Occipital lobe (tissue), 2 donors: Measurements from ENCODE around the gene MACO1. TPM values are rescaled to one million over a fixed set of nuclear protein-coding genes. Genes with fewer than 3 reads are reported as not detected.
"Not testable (repeated sequence)": the region's sequence is repeated elsewhere in the genome, so short reads cannot be mapped to it uniquely, and the experiment has no call there.

Source experiments
- DNase-seq: peaks from one replicate; lab custom pipeline; 2025; lab: John Stamatoyannopoulos, UW
- total RNA-seq: library from RNA; depleted of rRNA; stranded (reverse); fragments of >200 nt; gene quantifications from one replicate; pipeline ENCODE4 v1.2.3, GENCODE V29; 2014

MACO1 gene
- total RNA-seq, 1 donor from 2014 or later, result 93.7 TPM

DNA sequence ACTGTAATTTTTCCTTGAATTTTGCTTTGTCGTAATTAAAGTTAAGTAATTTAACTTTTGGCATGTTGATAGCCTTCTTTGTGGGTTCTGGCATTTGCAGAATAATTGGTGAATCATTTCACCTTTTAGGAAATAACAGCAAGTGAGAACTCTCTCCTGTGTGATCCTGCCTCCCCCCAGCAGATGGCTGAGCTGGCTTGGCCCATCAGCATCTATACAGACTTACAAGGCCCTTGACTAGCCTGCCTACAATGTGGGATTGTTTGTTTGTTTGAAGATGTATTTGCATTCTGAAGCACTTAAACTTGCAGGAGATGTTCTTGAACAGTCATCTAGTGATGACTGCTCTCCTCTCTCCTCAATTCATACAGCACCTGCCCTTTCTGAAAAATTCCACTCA lies 55.9 kb downstream of the MACO1 start:
- DNase-seq, result no peak

DNA sequence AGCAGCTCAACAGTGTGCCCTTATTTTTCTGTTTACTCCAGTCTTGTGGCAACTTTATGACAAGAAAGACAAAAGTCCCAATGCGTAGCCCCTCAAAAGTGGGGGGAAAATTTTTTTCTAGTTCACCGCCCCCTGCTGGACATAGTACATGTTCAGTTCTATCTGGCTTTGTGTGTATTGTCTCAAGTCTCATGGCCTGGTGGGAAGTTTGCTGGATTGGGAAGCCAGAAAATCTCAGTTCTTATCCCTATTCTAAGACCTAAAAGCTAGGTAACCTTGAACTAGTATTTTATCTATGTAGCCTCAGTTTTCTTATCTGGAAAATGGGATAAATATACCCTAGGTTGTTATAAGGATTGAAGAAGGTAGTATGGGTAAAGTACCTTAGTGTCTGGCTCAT lies 56.9 kb downstream of the MACO1 start:
- no peak for DNase-seq

DNA sequence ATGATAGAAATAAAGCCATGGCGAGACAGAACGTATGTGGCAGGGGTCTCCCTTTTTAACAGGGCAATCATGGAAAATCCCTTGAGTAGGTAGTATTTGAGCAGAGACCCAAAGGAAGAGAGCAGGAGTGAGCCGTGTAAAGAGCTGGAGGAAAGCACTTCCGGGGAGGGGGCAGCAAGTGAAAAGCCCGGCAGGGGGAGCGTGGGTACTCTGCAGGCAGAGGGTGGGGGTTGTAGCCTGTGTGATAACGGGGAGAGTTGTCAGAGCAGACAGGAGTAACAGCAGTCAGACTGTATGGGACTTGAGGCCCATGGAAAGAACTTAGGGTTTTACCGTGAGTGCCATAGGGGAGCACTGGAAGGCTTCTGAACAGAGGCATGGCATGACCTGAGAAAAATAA lies 61.6 kb downstream of the MACO1 start:
- DNase-seq, result no peak

DNA sequence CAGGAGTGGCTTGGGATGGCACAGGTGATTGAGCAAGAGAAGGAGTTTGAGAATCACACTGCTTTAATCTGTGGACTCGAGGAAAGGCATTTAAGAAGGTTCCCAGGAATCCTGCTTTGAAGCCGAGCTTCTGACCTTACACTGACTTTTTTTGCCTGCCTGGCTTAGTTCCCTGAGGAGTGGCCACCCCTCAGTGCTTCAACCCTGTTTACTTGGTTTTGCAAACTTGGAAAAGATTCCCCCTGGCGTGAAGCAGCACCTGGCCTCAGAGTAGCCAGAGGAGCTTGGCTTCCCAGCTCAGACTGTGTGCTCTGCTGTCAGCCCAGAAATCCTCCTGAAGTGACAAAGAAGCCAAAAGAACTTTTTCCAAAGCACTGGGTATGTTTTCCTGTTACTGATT lies 64.3 kb downstream of the MACO1 start:
- DNase-seq, result no peak

DNA sequence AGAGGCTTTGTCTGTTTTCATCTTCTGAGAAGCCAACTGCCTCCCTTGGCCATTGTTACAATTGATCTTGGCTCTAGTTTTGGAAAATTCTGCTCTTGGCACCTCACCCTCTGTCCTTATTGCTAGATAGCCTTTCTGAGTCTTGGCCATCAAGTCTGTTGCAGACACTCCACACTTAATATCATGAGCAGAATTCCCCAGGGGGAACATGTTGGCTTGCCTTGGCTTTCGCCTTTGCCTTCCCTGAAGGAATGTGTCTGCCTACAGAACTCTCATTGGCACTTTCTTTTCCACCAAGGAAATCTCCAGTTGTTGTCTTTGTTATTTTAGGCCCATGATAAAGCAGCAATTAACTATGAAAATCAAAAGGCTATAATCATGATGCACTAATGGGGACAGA lies 70.0 kb downstream of the MACO1 start:
- no peak for DNase-seq

DNA sequence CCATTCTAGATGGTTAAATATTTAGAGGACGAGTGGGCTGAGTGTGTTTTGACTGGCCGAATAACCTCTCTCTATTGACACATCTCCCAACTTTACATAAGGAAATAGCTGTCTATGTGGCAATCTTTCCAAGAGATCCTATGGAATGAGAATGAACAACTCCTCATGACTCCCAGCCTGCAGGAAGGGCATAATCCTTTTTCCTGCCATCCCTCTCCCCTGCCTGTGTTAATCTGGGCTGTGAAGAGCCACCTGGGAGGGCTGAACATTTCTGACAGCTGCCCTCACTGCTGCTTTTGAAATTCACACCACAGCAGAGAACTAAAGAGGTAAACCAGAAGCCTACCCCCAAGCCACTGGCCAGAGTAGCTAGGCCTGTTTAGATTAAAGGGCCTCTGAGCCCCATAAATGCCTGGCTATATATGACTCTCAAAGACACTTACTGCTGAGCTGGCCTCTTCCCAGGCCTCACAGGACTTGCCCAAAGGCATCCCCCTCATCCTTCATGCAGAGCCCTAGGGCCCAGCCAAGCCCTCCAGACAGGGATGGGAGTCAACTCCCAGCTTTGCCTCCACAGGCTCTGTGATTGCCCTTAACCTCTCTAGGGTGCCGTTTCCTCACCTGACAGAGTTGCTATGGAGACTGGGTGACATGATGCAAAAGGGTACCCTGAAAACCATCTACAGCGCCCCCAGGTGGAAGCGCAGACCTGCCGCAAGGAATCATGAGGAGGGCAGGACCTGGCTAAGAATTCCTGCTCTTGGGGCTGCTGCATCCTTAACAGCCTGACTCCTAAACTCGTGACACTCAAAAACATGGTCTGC lies 70.8 kb downstream of the MACO1 start:
- DNase-seq, result no peak

DNA sequence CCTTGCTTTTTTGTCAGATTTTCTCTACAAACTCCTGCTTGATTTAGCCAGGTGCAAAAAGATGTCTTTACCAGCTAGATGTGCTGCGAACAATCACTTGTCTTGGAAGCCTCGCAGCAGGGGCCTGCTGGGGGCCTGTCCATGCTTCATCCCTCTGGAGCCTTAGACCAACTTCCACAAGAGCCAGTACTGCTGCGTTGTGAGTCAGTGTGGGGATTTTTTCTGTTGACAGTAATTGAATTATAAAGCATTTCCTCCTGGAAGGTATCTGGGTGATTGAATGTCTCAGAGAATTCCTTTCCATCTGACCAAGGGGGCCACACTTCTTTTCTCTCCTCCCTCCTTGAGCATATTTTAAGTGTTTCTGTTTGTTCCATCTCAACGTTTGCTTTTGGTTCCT lies 72.3 kb downstream of the MACO1 start:
- DNase-seq, result no peak

DNA sequence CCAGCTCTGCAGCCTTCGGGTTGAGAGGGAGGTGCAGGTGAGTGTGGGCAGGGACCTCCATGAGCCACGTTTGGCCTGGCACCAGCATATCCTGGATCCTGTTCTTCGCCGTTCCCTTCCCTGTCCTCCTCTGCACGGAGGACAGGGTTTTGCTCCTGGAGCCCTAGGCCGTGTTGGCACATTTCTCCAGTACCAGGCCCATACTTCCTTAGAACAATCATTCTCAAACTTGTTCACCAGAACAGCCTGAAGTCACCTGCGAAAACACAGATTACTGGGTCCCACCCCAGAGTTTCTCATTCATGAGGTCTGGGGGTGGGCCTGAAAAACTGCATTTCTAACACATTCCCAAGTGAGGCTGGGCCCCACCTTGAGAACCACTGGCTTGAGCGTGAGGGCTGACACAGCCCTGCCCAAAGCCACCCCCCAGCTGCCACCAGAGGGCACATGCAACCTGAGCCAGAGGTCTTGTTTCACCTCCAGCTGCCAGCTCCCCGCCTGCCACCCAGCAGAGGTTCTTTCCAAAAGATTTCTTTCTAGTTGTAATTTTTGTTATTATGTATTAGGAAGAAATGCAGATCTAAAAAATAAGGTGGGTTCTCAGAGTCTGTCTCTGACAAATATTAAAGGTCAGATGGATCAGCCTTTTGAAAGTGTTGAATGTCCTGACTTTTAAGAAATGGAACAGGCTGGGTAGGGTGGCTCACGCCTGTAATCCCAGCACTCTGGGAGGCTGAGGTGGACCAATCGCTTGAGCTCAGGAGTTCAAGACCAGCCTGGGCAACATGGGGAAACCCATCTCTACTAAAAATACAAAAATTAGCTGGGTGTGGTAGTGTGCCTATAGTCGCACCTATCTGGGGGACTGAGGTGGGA lies 73.1 kb downstream of the MACO1 start:
- no peak for DNase-seq

DNA sequence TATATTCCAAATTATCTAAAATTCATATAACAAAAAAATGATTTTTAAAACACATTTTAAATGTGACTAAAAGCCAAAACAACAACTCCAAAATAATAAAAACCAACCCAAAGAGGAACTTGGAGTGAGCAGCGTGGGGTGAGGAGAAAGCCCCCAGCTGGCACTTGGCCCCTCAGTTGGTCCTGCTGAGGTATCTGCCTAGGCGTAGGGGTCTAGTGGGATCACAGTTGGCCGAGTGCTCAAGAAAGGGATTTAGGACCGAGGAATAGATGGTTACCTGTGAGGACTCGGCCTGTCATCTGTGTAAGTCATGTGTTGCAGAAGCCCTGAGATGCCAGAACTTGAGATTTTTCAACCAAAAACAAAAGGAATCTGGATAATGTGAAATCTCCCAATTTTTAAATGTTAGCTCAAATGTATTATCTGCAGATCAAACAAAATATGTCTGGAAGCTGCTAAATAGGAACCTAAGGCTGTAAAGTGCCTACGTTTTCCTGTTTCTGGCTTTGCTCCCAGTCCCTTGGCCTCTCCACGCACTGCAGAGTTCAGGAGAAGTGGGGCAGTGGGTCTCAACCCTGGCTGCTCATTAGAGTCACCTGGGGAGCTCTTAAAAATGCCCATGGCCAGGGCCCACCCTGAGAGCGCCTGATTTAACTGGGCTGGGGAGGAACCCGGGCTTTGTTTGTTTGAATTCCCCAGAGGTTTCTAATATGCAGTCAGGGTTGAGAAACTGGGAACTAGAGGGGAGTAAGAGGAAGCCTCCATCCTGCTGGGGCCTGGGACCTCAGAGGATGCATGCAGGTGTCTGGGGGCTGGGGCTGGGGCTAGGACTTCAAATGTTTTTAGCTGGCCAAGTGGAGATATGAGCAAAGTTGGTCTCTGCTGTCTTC lies 74.3 kb downstream of the MACO1 start:
- DNase-seq, result no peak

DNA sequence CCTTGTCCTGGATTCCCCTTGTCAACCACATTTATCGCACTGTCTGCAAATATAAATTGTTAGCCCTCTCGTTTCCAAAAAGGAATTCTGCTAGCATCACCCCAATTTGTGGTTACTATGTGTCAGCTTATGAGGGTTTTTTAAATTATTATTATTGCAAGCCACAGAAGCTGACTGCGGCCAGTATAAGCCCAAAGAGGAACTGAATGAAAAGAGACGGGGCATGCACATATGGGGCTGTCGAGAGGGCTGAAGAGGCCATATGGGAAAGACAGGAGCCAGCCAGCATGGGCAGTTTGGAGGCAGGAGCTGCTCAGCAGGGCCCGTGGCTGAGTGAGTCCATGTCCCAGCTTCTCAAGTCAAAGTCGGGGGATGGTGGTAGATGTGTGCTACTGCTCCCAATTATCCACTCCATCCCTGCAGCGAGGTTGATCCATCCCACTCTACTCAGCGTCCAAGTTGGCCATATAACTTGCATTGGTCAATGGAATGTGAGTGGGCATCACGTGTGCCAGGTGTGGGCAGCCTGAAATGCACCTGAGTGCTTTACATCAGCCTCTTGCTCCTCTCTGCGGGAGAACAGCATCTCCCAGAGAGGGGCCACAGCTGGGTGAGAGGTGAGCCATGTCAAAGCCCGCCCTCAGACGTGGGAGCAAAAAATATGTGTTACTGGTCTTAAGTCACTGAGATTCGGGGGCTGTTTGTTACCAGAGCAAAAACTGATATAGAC lies 75.1 kb downstream of the MACO1 start:
- DNase-seq, result no peak

DNA sequence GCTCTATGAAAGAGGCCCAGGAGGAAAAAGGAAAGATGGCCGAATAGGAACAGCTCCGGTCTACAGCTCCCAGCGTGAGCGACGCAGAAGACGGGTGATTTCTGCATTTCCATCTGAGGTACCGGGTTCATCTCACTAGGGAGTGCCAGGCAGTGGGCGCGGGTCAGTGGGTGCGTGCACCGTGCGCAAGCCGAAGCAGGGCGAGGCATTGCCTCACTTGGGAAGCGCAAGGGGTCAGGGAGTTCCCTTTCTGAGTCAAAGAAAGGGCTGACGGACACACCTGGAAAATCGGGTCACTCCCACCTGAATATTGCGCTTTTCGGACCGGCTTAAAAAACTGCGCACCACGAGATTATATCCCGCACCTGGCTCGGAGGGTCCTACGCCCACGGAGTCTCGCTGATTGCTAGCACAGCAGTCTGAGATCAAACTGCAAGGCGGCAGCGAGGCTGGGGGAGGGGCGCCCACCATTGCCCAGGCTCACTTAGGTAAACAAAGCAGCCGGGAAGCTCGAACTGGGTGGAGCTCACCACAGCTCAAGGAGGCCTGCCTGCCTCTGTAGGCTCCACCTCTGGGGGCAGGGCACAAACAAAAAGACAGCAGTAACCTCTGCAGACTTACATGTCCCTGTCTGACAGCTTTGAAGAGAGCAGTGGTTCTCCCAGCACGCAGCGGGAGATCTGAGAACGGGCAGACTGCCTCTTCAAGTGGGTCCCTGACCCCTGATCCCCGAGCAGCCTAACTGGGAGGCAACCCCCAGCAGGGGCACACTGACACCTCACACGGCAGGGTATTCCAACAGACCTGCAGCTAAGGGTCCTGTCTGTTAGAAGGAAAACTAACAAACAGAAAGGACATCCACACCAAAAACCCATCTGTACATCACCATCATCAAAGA lies 76.1 kb downstream of the MACO1 start:
- not testable (repeated sequence) for DNase-seq

DNA sequence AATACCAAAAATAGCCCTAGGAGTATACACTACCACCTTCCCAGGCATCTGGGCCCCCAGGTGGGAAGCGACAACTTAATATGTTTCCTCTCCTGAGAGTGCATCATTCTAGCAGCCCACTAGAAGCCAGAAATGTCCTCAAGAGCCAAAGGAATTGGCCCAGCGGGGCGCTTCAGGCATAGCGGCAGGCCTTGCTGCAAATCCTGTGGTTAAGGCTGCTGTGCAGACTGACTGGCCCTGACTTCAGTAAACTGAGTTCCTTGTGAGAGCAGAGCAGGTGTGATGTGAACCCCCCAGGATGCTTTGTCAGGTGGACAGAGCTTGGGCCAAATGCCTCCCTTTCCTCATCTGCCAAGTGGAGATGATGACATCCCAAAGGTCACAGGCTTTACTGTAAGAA lies 83.0 kb downstream of the MACO1 start:
- no peak for DNase-seq

DNA sequence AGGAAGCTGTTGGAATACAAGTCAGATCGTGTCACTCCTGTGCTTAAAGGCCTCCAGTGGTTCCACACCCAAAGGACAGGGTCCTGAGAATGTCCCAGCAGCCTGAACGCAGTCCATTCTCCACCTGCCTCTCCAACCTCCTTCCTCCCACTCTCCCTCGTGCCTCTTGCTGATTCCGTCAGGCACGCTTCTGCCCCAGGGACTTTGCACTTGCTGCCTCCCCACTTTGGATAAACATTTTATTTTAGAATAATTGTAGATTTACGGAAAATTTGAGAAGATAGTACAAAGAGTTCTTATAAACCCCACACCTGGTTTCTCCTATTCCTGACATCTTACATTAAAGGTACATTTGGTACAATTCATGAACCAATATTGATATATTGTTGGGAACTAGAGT lies 84.3 kb downstream of the MACO1 start:
- no peak for DNase-seq

DNA sequence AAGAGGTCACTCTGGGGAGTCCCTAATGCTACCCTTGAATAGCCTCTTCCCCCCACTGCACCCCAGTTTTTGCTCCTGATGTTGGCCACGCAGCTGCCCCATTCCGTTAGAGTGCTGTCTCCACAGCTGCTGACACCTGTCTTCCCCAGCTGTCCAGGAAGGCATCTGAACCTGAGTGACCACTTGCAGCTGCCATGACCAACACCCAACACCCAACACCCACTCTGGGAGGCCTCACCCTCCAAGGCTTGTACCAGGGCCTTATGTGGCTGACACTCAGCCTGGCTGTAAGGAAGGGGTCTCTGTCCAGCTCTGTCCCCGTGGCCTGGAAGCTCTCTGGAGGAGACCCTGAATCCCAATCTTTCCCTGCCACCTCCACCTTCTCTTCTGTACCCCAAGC lies 86.0 kb downstream of the MACO1 start:
- DNase-seq, result no peak

DNA sequence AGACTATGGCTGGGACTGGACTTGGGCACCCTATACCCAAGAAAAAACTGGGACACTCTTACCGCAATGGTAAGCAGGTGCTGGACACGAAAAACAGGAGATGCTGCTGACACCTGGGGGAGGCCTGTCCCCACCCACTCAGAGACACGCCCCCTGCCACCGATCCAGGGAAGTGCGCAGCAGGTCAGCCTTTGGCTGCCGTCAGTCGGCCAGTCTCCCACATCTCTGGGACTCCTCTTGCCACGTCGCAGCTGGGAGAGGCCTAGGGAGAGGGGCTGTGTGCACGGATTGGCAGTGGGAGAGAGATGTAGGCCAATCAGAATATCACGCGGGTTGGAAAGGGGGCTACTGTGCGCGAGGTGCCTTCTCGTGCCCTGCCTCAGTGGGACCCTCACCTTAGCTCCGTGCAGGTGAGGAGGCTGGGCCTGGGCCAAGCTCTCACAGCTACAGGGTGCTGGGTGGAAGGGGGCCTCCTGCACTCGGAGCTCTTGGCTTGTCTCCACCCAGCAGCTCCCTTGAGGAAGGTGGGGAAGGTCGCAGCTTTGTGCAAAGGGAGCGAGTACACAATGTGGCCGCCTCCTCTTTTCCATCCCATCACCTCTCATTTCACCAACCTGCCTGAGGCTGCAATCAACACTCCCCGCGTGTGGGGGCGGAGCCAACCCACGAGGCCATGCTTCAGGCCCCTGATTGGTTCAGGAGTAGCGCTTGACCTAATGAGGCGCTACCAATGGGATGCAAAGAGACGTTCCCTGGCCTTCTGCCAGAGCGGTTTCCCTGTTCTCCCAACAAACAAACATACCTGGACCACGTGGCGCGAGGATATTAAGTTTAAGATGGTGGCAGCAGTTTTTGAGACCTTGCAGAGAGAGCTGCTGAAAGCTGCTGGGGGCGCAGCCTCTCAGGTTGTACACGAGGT lies 87.0 kb downstream of the MACO1 start:
- no peak for DNase-seq

DNA sequence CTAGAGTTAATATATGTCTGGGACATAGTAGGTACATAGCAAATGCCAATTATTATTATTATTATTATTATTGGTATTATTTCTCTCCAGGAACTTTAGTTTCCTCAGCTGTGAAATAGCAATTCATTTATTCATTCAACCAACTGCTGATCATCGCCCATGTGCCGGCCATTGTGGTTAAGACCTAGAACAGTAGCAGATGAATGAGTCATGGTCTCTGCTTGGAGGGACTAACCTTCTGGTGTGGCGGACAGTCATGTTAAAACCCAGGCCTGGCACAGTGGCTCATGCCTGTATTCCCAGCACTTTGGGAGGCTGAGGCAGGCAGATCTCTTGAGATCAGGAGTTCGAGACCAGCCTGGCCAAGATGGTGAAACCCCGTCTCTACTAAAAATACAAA lies 88.9 kb downstream of the MACO1 start:
- DNase-seq, result no peak

DNA sequence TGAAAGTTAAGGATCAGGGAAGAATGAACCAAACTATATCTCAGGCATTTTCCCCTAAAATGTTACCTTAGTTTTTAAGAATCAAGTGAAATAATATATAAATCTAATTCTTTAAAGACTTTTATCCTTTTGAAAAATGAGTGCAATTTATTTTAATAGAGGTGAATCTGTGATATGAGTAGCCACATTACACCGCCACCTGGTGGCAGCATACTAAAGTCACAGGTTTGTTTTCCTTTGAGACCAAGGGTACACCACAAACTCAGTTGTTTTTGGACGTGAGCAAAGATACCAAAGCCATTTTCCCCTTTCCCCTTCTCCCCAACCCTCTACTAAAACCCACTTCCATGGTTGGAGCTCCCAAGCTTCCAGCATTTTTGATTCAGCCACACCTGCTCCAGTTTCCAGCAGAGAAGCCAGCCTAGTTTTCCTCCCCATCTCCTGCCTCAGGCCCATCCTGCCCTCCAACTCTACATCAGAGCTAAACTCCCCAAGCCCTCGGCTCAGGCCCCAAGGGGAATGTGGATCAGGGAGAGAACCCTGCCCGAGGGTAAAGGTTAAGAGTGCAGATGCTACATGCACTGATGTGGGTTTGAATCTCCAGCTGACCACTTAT lies 89.9 kb downstream of the MACO1 start:
- DNase-seq, result no peak

DNA sequence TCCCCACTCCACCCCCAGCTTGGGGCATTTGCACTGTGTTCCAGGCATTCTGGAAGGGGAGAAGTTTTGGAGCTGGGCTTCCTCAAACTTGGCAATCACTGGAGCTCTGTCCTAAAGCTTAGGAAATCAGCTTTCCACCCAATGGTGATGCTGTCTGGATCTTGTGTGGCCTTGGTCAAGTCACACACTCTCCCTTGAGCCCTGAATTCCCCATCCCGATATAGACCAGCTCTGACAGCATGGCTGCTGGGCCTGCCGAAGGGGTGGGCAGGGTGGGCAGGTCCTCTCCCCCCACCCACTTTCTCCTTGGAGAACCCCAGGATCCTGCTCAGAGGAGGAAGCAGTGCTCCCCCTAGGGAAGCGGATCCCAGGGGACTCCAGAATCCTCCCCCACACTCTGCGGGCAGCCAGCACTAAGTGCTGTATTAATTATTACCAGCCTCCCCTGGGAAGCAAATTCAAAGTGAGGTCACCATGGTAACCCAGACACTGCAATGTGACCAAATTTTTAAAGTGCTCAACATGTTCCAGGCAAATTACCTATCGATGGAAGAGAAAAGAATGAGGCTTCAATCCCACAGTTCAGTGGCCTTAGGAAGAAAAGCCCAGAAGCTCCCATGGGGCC lies 91.4 kb downstream of the MACO1 start:
- DNase-seq, result no peak
